ENCODE data around the gene RBM3.
A peak's percentile ranks its signal among the peaks of the same experiment; 100 is the strongest.

RBM3 gene

DNA sequence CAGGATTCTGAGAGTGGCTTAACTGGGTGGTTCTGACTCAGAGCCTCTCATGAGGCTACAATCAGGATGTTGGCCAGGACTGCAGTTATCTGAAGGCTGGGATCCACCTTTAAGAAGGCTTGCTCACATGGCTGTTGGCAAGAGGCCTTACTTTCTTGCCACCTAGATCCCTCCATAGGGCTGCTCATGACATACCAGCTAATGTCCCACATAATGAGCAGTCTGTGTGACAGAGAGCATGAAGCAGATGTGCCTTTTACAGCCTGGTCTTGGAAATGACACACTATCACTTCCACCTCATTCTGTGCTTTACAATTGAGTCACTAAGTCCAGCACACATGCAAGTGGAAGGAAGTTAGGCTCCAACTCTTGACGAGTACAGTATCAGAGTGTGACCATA, 4.3 kb upstream of the RBM3 start:
- H3K4me3 ChIP-seq (ENCODE audit: low read depth, low read length) = no peak overlapping the region
- DNase-seq (ENCODE audit: low read depth) = peak; percentile 36
- TF ChIP-seq MYC (IDR thresholded peaks at IDR 0.05; ENCODE audit: low read depth, low read length) = no peak
- TF ChIP-seq, protein P1, sequence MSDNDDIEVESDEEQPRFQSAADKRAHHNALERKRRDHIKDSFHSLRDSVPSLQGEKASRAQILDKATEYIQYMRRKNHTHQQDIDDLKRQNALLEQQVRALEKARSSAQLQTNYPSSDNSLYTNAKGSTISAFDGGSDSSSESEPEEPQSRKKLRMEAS (IDR thresholded peaks at IDR 0.05; ENCODE audit: low read depth, low read length) = no peak
- TF ChIP-seq, protein P2, sequence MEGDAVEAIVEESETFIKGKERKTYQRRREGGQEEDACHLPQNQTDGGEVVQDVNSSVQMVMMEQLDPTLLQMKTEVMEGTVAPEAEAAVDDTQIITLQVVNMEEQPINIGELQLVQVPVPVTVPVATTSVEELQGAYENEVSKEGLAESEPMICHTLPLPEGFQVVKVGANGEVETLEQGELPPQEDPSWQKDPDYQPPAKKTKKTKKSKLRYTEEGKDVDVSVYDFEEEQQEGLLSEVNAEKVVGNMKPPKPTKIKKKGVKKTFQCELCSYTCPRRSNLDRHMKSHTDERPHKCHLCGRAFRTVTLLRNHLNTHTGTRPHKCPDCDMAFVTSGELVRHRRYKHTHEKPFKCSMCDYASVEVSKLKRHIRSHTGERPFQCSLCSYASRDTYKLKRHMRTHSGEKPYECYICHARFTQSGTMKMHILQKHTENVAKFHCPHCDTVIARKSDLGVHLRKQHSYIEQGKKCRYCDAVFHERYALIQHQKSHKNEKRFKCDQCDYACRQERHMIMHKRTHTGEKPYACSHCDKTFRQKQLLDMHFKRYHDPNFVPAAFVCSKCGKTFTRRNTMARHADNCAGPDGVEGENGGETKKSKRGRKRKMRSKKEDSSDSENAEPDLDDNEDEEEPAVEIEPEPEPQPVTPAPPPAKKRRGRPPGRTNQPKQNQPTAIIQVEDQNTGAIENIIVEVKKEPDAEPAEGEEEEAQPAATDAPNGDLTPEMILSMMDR (IDR thresholded peaks at IDR 0.05; ENCODE audit: low read depth, low read length) = no peak
- TF ChIP-seq POLR2A (IDR thresholded peaks at IDR 0.05; ENCODE audit: extremely low read depth, insufficient read length) = no peak

DNA sequence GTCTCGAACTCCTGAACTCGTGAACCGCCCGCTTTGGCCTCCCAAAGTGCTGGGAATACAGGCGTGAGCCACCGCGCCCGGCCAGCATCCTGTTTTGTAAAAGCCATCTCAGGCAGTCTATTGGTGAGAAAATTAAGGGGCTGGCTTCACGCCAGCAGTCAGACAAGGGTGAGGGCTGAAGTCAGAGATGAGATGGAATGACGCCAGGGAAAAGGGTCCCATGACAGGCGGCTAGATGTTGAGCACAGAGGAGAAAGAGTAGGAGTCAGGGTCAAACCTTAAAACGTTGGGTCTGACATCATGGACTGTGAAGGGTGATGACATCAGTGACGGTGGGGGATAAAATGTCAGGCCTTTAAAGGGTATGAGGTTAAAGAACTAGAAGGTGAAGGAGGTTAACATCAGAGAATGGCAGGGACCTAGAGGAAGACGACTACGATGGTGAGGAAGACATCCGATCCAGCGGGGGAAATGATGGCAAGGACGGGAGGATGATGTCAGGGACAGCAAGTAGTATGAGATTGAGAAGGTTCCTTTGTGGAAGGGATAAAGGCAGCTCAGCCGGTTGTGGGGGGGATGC, 504 bp upstream of the RBM3 start:
- peak overlapping the region; percentile 99 for H3K4me3 ChIP-seq (ENCODE audit: low read depth, low read length)
- no peak for DNase-seq (ENCODE audit: low read depth)
- TF ChIP-seq, protein P2 (IDR thresholded peaks at IDR 0.05; ENCODE audit: low read depth, low read length) = no peak
- TF ChIP-seq, protein P1 (IDR thresholded peaks at IDR 0.05; ENCODE audit: low read depth, low read length) = no peak
- TF ChIP-seq MYC (IDR thresholded peaks at IDR 0.05; ENCODE audit: low read depth, low read length) (no peak), POLR2A (IDR thresholded peaks at IDR 0.05; ENCODE audit: extremely low read depth, insufficient read length) (no peak)

DNA sequence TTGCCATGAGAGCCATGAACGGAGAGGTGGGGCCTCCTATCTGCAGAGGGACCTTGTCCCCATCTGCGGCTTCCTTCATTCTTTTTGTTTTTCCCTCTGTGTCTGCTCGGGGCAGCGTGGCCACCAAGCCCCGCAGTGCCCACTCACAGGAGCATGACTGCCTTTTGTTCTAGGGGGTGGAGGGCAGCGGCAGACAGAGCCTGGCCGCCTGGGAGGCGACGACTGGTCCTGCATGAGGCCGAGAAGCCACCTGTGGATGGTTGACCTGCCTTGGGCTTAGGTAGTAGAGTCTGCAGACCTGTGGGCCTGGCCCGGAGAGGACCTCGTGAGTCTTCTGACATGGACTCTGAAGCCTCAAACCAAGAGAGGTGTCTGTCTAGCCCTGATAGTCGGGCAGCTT, 1.4 kb downstream of the RBM3 start:
- H3K4me3 ChIP-seq (ENCODE audit: low read depth, low read length) = peak overlapping the region; percentile 99
- TF ChIP-seq, protein P1 (IDR thresholded peaks at IDR 0.05; ENCODE audit: low read depth, low read length) = no peak
- DNase-seq (ENCODE audit: low read depth) = no peak

DNA sequence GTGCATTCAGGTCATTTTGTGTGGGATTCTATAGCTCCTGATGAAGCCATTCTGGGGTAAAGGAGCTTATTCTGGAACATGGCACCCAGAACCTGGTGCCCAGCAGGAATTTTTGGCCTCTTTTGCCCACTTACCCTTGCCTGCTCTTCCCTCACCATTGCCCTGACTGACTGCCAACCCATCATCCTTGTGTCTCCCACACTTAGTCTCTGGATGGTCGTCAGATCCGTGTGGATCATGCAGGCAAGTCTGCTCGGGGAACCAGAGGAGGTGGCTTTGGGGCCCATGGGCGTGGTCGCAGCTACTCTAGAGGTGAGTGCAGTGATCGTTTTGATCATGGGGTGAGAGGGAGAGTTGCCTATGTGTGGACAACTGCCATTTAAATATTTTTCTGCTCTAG, 1.8 kb downstream of the RBM3 start:
- TF ChIP-seq, protein P2 (IDR thresholded peaks at IDR 0.05; ENCODE audit: low read depth, low read length) = no peak
- TF ChIP-seq MYC (IDR thresholded peaks at IDR 0.05; ENCODE audit: low read depth, low read length) (no peak), POLR2A (IDR thresholded peaks at IDR 0.05; ENCODE audit: extremely low read depth, insufficient read length) (no peak)
- TF ChIP-seq, protein P1 (IDR thresholded peaks at IDR 0.05; ENCODE audit: low read depth, low read length) = no peak
- peak overlapping the region; percentile 99 for H3K4me3 ChIP-seq (ENCODE audit: low read depth, low read length)
- DNase-seq (ENCODE audit: low read depth) = no peak

DNA sequence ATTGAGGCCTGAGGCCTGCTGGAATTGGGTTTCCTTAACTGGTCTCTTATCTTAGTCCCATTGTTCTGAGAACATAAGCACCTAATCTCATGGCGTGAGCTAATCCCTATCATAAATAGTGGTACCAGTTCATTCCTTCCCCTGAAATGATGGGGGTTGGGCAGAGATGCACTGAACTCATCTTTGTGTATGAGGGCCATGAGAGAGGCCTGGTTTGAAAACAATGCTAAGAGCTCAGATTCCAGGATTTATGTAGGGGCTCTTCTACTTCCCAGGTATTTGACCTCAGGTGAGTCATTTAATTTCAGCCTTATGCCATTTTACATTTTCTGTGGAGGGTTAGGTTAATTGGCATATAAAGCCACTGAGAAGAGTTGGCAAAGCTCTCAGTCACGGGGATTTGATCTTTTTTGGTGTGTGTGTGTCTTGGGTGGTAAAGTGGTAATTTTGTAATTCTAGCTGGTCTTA, 4.4 kb downstream of the RBM3 start:
- TF ChIP-seq, protein P1 (IDR thresholded peaks at IDR 0.05; ENCODE audit: low read depth, low read length) = no peak
- TF ChIP-seq, protein P2 (IDR thresholded peaks at IDR 0.05; ENCODE audit: low read depth, low read length) = no peak
- peak; percentile 17 for TF ChIP-seq POLR2A (IDR thresholded peaks at IDR 0.05; ENCODE audit: extremely low read depth, insufficient read length)
- DNase-seq (ENCODE audit: low read depth) = no peak
- no peak overlapping the region for H3K4me3 ChIP-seq (ENCODE audit: low read depth, low read length)

DNA sequence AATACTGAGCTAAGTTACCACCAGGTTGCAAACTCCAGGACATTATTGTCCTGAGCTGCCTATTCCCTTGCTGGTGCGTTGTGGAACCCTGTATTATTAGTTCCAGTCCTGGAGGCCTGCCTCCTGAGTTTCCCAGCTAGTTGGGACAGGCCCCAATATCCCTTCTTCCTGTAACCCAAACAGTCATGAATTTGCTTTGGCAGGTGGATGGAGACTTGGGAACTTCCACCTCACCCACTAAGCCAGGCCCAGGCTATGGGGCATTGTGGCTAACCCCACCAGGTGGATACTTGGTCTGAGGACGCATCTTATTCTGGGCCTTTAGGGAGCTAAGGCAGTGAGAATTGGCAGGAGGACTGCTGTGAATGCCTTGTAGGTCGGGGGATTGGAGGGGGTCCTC, 5.0 kb downstream of the RBM3 start:
- DNase-seq (ENCODE audit: low read depth) = no peak
- TF ChIP-seq, protein P1 (IDR thresholded peaks at IDR 0.05; ENCODE audit: low read depth, low read length) = no peak
- no peak for TF ChIP-seq POLR2A (IDR thresholded peaks at IDR 0.05; ENCODE audit: extremely low read depth, insufficient read length)

More for the DNA sequence above, 5.0 kb downstream of the RBM3 start:
- H3K4me3 ChIP-seq (ENCODE audit: low read depth, low read length) = no peak overlapping the region

All from NB4 (cell line).